Adipose tissue (tissue), 3 donors: ENCODE data around the gene RNF135. TPM values are rescaled to one million over a fixed set of nuclear protein-coding genes. Genes with fewer than 3 reads are reported as not detected.
"Not testable (repeated sequence)": the region's sequence is repeated elsewhere in the genome, so short reads cannot be mapped to it uniquely, and the experiment has no call there.

Source experiments
- H3K27ac ChIP-seq: one replicate; pipeline ENCODE4 v1.5.1; 2013; ENCODE audit warnings: low read depth, low read length
- WGBS, 3 donors: extraction: QIAGEN DNeasy Blood & Tissue Kit; methylation state at CpG; one replicate each; pipeline ENCODE4 v1.1.7; 2013; 5-methylcytosine and 5-hydroxymethylcytosine counted together
- polyA plus RNA-seq, 3 donors: library from polyadenylated mRNA; stranded (reverse); fragments of 200-250 nt; gene quantifications; one replicate each; pipeline ENCODE4 v1.2.3, GENCODE V29; 2013
- donor health status: healthy with polysubstance abuse.
- donor health status: Bipolar disorder and iron deficiency.
- donor health status: healthy.

The RNF135 gene
- polyA plus RNA-seq, 3 donors = 10.7 to 27.2 (median 20.1) TPM

DNA sequence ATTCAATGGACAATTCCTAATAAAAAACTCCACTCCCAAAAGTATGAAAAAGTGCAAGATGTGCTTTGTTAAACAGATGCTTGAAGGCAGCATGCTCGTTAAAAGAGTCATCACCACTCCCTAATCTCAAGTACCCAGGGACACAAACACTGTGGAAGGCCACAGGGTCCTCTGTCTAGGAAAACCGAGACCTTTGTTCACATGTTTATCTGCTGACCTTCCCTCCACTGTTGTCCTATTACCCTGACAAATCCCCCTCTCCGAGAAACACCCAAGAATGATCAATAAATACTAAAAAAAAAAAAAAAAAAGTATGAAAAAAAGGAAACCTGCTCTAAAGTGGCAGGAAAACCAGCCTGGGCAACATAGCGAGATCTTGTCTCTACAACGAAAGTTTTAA, 64.8 kb downstream of the RNF135 start:
- H3K27ac ChIP-seq = not testable (repeated sequence)
- WGBS, 3 donors = 88 to 91% (median 90%) methylated on average over 5 of the region's 5 CpGs

DNA sequence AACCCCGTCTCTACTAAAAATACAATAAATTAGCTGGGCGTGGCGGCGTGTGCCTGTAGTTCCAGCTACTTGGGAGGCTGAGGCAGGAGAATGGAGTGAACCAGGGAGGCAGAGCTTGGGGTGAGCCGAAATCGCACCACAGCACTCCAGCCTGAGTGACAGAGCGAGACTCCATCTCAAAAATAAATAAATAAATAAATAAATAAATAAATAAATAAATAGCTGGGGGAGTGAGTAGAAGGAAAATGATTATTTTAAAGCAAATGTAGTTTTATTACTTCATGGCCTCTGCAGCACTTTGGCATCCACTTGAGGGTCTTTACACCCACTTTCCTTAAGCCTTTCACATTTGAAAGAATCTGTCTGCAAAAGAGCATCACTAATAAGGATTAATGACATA, 70.0 kb downstream of the RNF135 start:
- WGBS, 3 donors = 98 to 99% (median 99%) methylated on average over 7 of the region's 7 CpGs
- not testable (repeated sequence) for H3K27ac ChIP-seq

DNA sequence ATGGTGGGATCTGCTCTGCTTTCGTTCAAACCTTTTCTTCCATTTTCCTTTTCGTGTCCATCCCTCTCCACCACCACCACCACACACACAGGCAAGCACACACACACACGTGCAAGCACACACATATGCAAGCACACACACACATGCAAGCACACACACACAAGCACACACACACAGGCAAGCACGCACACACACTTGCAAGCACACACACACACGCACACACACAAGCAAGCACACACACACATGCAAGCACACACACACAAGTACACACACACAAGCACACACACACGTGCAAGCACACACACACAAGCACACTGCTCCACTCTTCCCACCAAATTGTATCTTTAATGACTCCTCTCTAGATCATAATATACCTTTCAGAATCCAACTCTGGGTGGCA, 71.5 kb downstream of the RNF135 start:
- WGBS, 3 donors = 89 to 91% (median 90%) methylated on average over 6 of the region's 6 CpGs
- H3K27ac ChIP-seq = not testable (repeated sequence)

DNA sequence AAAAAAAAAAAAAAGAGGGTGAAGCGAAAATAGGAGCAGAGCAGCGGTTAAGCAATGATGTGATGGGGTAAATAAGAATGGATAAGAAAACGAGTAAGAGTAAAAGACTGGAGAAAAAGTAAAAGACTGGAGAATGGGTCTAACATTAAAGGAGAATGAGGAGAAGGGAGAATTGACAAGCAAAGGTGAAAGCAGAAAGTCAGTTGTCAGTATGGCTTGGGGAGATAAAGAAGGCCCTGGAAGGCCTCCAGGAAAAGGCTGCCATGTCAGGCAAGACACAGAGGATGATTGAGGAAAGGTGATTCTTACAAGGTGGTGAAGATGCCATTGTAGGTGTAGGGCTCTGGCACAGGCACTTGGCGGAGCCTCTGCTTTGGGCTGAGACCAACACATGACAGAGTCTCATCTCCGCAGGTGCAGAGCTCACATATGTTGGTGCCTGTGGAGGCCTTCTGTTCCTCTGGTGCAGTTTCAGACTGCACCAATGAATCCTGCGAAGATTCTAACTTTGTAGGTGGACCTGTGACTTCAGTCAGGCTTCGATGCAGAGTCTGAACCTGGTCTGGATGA, 76.1 kb downstream of the RNF135 start:
- 97 to 100% (median 98%) methylated on average over 4 to 6 of the region's 7 CpGs for WGBS, 3 donors
- H3K27ac ChIP-seq = not testable (repeated sequence)

GRCh38 chr17:31048142-31048541, 77.3 kb downstream of the RNF135 start:
- H3K27ac ChIP-seq = no peak overlapping the region

GRCh38 chr17:31048780-31049179, 77.9 kb downstream of the RNF135 start:
- H3K27ac ChIP-seq = no peak overlapping the region

Other genes starting within 250 kb of the RNF135 start
- gene CRLF3, start 146.3 kb upstream of the RNF135 start, polyA plus RNA-seq = 10 to 100 TPM in 1 of 3 donors, 1 to 10 TPM in 2; 2.0 to 11.4 (median 5.6) TPM
- under 1 TPM; 0.18 to 0.34 (median 0.25) TPM for gene ATAD5, start 139.1 kb upstream of the RNF135 start, polyA plus RNA-seq
- 10 to 100 TPM in 2 of 3 donors, 1 to 10 TPM in 1; 4.9 to 18.3 (median 11.3) TPM for gene TEFM, start 64.8 kb upstream of the RNF135 start, polyA plus RNA-seq
- gene ADAP2, start 49.1 kb upstream of the RNF135 start, polyA plus RNA-seq = 10 to 100 TPM in 1 of 3 donors, 1 to 10 TPM in 2; 2.1 to 17.8 (median 8.6) TPM
- gene NF1, start 123.9 kb downstream of the RNF135 start, polyA plus RNA-seq = 1 to 10 TPM; 5.6 to 9.1 (median 7.9) TPM